GM19025 (cell line): Measurements from ENCODE around the gene CCDC88C.

Experiments used
- ATAC-seq: cut with Tn5 transposase; IDR thresholded peaks from one replicate; pipeline ENCODE4 v1.9.1; 2021; ENCODE audit warnings: mild to moderate bottlenecking, low read depth, moderate library complexity; ENCODE audit not compliant: unreplicated experiment

The CCDC88C gene

GRCh38 chr14:91369628-91370445, 47.8 kb downstream of the CCDC88C start:
- no peak for ATAC-seq

- ATAC-seq: no peak
Measured at GRCh38 chr14:91368776-91369416, 48.7 kb downstream of the CCDC88C start.

- ATAC-seq: peak; percentile 59
Measured at GRCh38 chr14:91367173-91368171, 50.1 kb downstream of the CCDC88C start.

- ATAC-seq: no peak
Measured at GRCh38 chr14:91366749-91367148, 50.9 kb downstream of the CCDC88C start.

- ATAC-seq: no peak
Measured at GRCh38 chr14:91365552-91365951, 52.1 kb downstream of the CCDC88C start.

- ATAC-seq: no peak
Measured at GRCh38 chr14:91364524-91365270, 52.9 kb downstream of the CCDC88C start.

- peak; percentile 55 for ATAC-seq
Measured at GRCh38 chr14:91363776-91364523, 53.7 kb downstream of the CCDC88C start.

- no peak for ATAC-seq
Measured at GRCh38 chr14:91361233-91361811, 56.3 kb downstream of the CCDC88C start.

- no peak for ATAC-seq
Measured at GRCh38 chr14:91360490-91361232, 57.0 kb downstream of the CCDC88C start.

GRCh38 chr14:91358654-91359220, 58.9 kb downstream of the CCDC88C start:
- no peak for ATAC-seq

- ATAC-seq: no peak
Measured at GRCh38 chr14:91358025-91358319, 59.6 kb downstream of the CCDC88C start.

- no peak for ATAC-seq
Measured at GRCh38 chr14:91357272-91358024, 60.2 kb downstream of the CCDC88C start.

- ATAC-seq: no peak
Measured at GRCh38 chr14:91356181-91356763, 61.3 kb downstream of the CCDC88C start.

GRCh38 chr14:91354979-91355685, 62.5 kb downstream of the CCDC88C start:
- ATAC-seq: no peak

GRCh38 chr14:91354221-91354916, 63.3 kb downstream of the CCDC88C start:
- no peak for ATAC-seq
